B cell (primary cell): ENCODE results near the gene MXRA8. TPM values are rescaled to one million over a fixed set of nuclear protein-coding genes. Genes with fewer than 3 reads are reported as not detected.
"Not testable (repeated sequence)": the region's sequence is repeated elsewhere in the genome, so short reads cannot be mapped to it uniquely, and the experiment has no call there.

Experiments
- ATAC-seq: fragments of 200-7000 bp; cut with Tn5 transposase; one replicate; pipeline ENCODE4 v1.10.0; 2021; ENCODE audit warnings: low read depth, mild to moderate bottlenecking, moderate number of reproducible peaks, moderate library complexity
- CTCF ChIA-PET: fragments of 350-600 bp; sonication (Branson Sonifier 250); formaldehyde crosslinking; loops from one replicate; lab custom pipeline; 2021; ENCODE audit warnings: antibody characterized with exemption, inconsistent platforms; lab: Charles Lee
- POLR2A ChIA-PET: fragments of 350-600 bp; sonication (Branson Sonifier 250); formaldehyde crosslinking; loops from one replicate; lab custom pipeline; 2021; ENCODE audit warnings: antibody characterized with exemption; lab: Charles Lee
- DNase-seq: peaks from one replicate; pipeline ENCODE4 v3.0.0; 2013
- H2AFZ ChIP-seq: 2 replicates; pipeline ENCODE4 v1.6.1; 2012; ENCODE audit warnings: mild to moderate bottlenecking, low read depth, low read length; ENCODE audit not compliant: insufficient read depth, poor library complexity, severe bottlenecking
- H3K27ac ChIP-seq, 2 donors: 1 replicate in 1 of 2; 2 replicates in 1 of 2; pipeline ENCODE4 v1.5.1; 2012 to 2013; ENCODE audit warnings: low read length in 2 of 2, mild to moderate bottlenecking in 2 of 2, moderate library complexity in 1 of 2
- H3K27me3 ChIP-seq, 4 experiments: fragments of 200-600 bp in 1 of 4; sonication (generic) in 1 of 4; replicated peaks in 1 of 4; 1 replicate in 2 of 4; 2 replicates in 2 of 4; pipeline versions ENCODE4 v1.6.1 to v1.7.0; 2013 to 2016; ENCODE audit warnings: low read length in 3 of 4, mild to moderate bottlenecking in 2 of 4, mixed read lengths in 1 of 4, moderate library complexity in 1 of 4; ENCODE audit not compliant: insufficient read depth in 4 of 4, control insufficient read depth in 3 of 4; ENCODE audit errors: control extremely low read depth in 1 of 4
- H3K36me3 ChIP-seq, 2 experiments: replicated peaks in 1 of 2; 1 replicate in 1 of 2; 2 replicates in 1 of 2; pipeline versions ENCODE4 v1.6.1 to v1.7.1; 2013; ENCODE audit warnings: low read length in 1 of 2; ENCODE audit not compliant: insufficient read depth in 2 of 2, control insufficient read depth in 1 of 2; ENCODE audit errors: control extremely low read depth in 1 of 2, extremely low read depth in 1 of 2
- H3K4me1 ChIP-seq, 2 donors: fragments of 200-600 bp in 1 of 2; sonication (generic) in 1 of 2; 1 replicate in 1 of 2; 2 replicates in 1 of 2; pipeline versions ENCODE4 v1.5.1 to v1.6.1; 2013 to 2017; ENCODE audit warnings: low read length in 2 of 2; ENCODE audit not compliant: control insufficient read depth in 2 of 2, insufficient read depth in 2 of 2
- H3K4me2 ChIP-seq: replicated peaks from 2 replicates; pipeline ENCODE3; 2012; ENCODE audit warnings: mild to moderate bottlenecking, low read depth, low read length; ENCODE audit not compliant: poor library complexity, severe bottlenecking
- H3K4me3 ChIP-seq, 5 experiments: fragments of 200-600 bp in 1 of 5; sonication (generic) in 1 of 5; 1 replicate in 3 of 5; 2 replicates in 2 of 5; pipeline versions ENCODE4 v1.5.1 to v1.7.0; 2011 to 2016; ENCODE audit warnings: low read length in 4 of 5, mild to moderate bottlenecking in 4 of 5, low read depth in 2 of 5, control low read depth in 1 of 5, moderate library complexity in 1 of 5; ENCODE audit not compliant: insufficient read depth in 1 of 5; ENCODE audit errors: control extremely low read depth in 1 of 5, extremely low read depth in 1 of 5
- H3K79me2 ChIP-seq: fragments of 200-600 bp; sonication (generic); one replicate; pipeline ENCODE4 v1.6.0; 2016; ENCODE audit warnings: low read length; ENCODE audit not compliant: control insufficient read depth, insufficient read depth
- H3K9ac ChIP-seq: fragments of 200-600 bp; sonication (generic); 2 replicates; pipeline ENCODE4 v1.6.1; 2017; ENCODE audit warnings: mild to moderate bottlenecking, low read length, moderate library complexity
- H3K9me3 ChIP-seq, 3 donors: one replicate each; pipeline versions ENCODE4 v1.6.1 to v1.7.1; 2013; ENCODE audit warnings: low read length in 2 of 3; ENCODE audit not compliant: control insufficient read depth in 2 of 3, insufficient read depth in 1 of 3; ENCODE audit errors: control extremely low read depth in 1 of 3
- H4K20me1 ChIP-seq: 2 replicates; pipeline ENCODE4 v1.6.0; 2012; ENCODE audit warnings: mild to moderate bottlenecking, low read length; ENCODE audit not compliant: insufficient read depth, control insufficient read depth, poor library complexity, severe bottlenecking
- H3K27ac Mint-ChIP-seq: one replicate; pipeline ENCODE4 v1.8.0; 2021; ENCODE audit warnings: mixed read lengths
- H3K27me3 Mint-ChIP-seq: one replicate; pipeline ENCODE4 v1.8.0; 2021; ENCODE audit warnings: mixed read lengths
- H3K4me1 Mint-ChIP-seq: one replicate; pipeline ENCODE4 v1.8.0; 2021; ENCODE audit warnings: mixed read lengths
- H3K4me3 Mint-ChIP-seq: one replicate; pipeline ENCODE4 v1.8.0; 2021; ENCODE audit warnings: mixed read lengths
- H3K9me3 Mint-ChIP-seq: one replicate; pipeline ENCODE4 v1.8.0; 2022; ENCODE audit warnings: mixed read lengths; ENCODE audit not compliant: insufficient read depth
- CTCF ChIP-seq: fragments of 200-600 bp; IDR thresholded peaks from one replicate; pipeline ENCODE4 v1.8.0; 2022; ENCODE audit warnings: antibody characterized with exemption, mild to moderate bottlenecking
- EZH2 ChIP-seq: IDR thresholded peaks from 2 replicates; pipeline ENCODE4 v1.6.1; 2012; ENCODE audit warnings: borderline replicate concordance, low read depth, mild to moderate bottlenecking, moderate library complexity, low read length; ENCODE audit not compliant: insufficient read depth, poor library complexity, severe bottlenecking
- WGBS: methylation state at CpG from one replicate; pipeline ENCODE4 v1.1.5; 2013; ENCODE audit warnings: missing lambda C conversion rate; ENCODE audit not compliant: insufficient coverage; 5-methylcytosine and 5-hydroxymethylcytosine counted together
- intact Hi-C: fragments of 100-400 bp; cut with micrococcal nuclease; formaldehyde crosslinking; loops from one replicate; pipeline ENCODE4 v1.10.0; 2022
- polyA plus RNA-seq: library from polyadenylated mRNA; depleted of rRNA; stranded (reverse); fragments of >200 nt; gene quantifications from 2 replicates; pipeline ENCODE4 v1.2.3, GENCODE V29; 2012
- total RNA-seq, 2 donors: library from RNA; stranded (reverse); fragments of 120-200 nt in 1 of 2; gene quantifications; 1 replicate in 1 of 2; 2 replicates in 1 of 2; pipeline versions ENCODE4 v1.2.3 to v1.2.4, GENCODE V29; 2013 to 2022

The MXRA8 gene
- total and polyA plus RNA-seq, 2 donors (not counting 1 experiment from before 2014, with no cell fraction given) = 0.10 TPM; not detected in 1

- POLR2A ChIA-PET = interaction anchor here (0.6 to 1.2 kb wide), 5 partner anchors 8 to 316 kb away, joined by 3 to 5 read pairs (median 3); partner anchors contain the start of gene AURKAIP1
- intact Hi-C loops = loop anchor here (2.0 kb wide), 3 partner anchors 35 to 99 kb away; partner anchors contain the start of gene ATAD3B
- H3K4me1 Mint-ChIP-seq = peaks cover 41% of the 10 kb centered on the region
- no peaks in the 10 kb centered on the region for H3K9me3 Mint-ChIP-seq
- H3K4me3 Mint-ChIP-seq = peak overlapping the region; percentile 90
- DNase-seq = no peak
- H3K4me2 ChIP-seq = peak overlapping the region; percentile 98
- no peaks in the 10 kb centered on the region for H3K27me3 Mint-ChIP-seq
- H3K4me3 ChIP-seq = peak overlapping the region; percentile 70 to 98 (median 90)
- peaks cover 31% of the 10 kb centered on the region for H4K20me1 ChIP-seq
- ATAC-seq = no peak
- H3K27ac Mint-ChIP-seq = peak overlapping the region; percentile 91
- H3K79me2 ChIP-seq = peaks cover 51% of the 10 kb centered on the region
- H3K36me3 ChIP-seq = peaks cover 0 to 33% of the 10 kb centered on the region in 2 experiments
- H3K27ac ChIP-seq = peak overlapping the region; percentile 69 to 87
- peaks cover 21 to 26% of the 10 kb centered on the region in 2 donors for H3K4me1 ChIP-seq
- H2AFZ ChIP-seq = peak overlapping the region; percentile 77
- TF ChIP-seq CTCF (no peak), EZH2 (no peak)
- WGBS = 47% methylated on average over 41 of the region's 43 CpGs
- H3K9ac ChIP-seq = peak overlapping the region; percentile 87
- H3K9me3 ChIP-seq = no peaks in the 10 kb centered on the region
- CTCF ChIA-PET = interaction anchor here (1.2 kb wide), 1 partner anchor 34 kb away, joined by 3 read pairs; no protein-coding TSS in a partner anchor
- H3K27me3 ChIP-seq = no peaks in the 10 kb centered on the region
Measured at GRCh38 chr1:1406101-1406820, 47.9 kb upstream of the MXRA8 start.

- H3K27ac Mint-ChIP-seq = peak overlapping the region; percentile 1
- no peaks in the 10 kb centered on the region for H3K9me3 ChIP-seq
- H2AFZ ChIP-seq = no peak overlapping the region
- H3K27me3 ChIP-seq = no peaks in the 10 kb centered on the region
- peaks cover 63% of the 10 kb centered on the region for H3K79me2 ChIP-seq
- no peak for TF ChIP-seq CTCF
- TF ChIP-seq EZH2 = no peak
- H4K20me1 ChIP-seq = peaks cover 34% of the 10 kb centered on the region
- peaks cover 33 to 39% of the 10 kb centered on the region in 2 donors for H3K4me1 ChIP-seq
- DNase-seq (peak; percentile 8), ATAC-seq (no peak)
- H3K4me3 Mint-ChIP-seq = peak overlapping the region; percentile 40
- H3K4me2 ChIP-seq = no peak overlapping the region
- no peak overlapping the region for H3K9ac ChIP-seq
- intact Hi-C loops = no loop called here
- H3K36me3 ChIP-seq = peaks cover 0 to 38% of the 10 kb centered on the region in 2 experiments
- peaks cover 49% of the 10 kb centered on the region for H3K4me1 Mint-ChIP-seq
- ChIA-PET CTCF (no interaction called here), POLR2A (no interaction called here)
- H3K9me3 Mint-ChIP-seq = no peaks in the 10 kb centered on the region
- no peak overlapping the region for H3K4me3 ChIP-seq
- 100% methylated on average over 5 of the region's 7 CpGs for WGBS
- no peaks in the 10 kb centered on the region for H3K27me3 Mint-ChIP-seq
- no peak overlapping the region for H3K27ac ChIP-seq
Measured at GRCh38 chr1:1403653-1404052, 45.3 kb upstream of the MXRA8 start.

GRCh38 chr1:1402901-1403392 lies 44.6 kb upstream of the MXRA8 start:
- Histone ChIP-seq H3K79me2 (peaks cover 63% of the 10 kb centered on the region), H4K20me1 (peaks cover 27% of the 10 kb centered on the region), H3K4me1 (peaks cover 33 to 39% of the 10 kb centered on the region in 2 donors), H3K36me3 (peaks cover 0 to 40% of the 10 kb centered on the region in 2 experiments)
- H3K4me3 ChIP-seq, H3K27me3 Mint-ChIP-seq, DNase-seq, CTCF ChIA-PET, H3K27ac Mint-ChIP-seq, H3K9me3 ChIP-seq, ATAC-seq, H3K9me3 Mint-ChIP-seq, H3K9ac ChIP-seq, H3K27me3 ChIP-seq, intact Hi-C loops, H3K27ac ChIP-seq, H2AFZ ChIP-seq, H3K4me3 Mint-ChIP-seq, H3K4me2 ChIP-seq: not testable (repeated sequence)
- peaks cover 51% of the 10 kb centered on the region for H3K4me1 Mint-ChIP-seq
- WGBS = 97% methylated on average over 9 of the region's 9 CpGs
- POLR2A ChIA-PET = interaction anchor here (0.6 kb wide), 1 partner anchor 30 kb away, joined by 3 read pairs; no protein-coding TSS in a partner anchor
